Measurements from ENCODE around the gene PRKCH. TPM values are rescaled to one million over a fixed set of nuclear protein-coding genes. Genes with fewer than 3 reads are reported as not detected.

The PRKCH gene
- total RNA-seq, 6 experiments from 2014 or later: 5.0 to 12.1 (median 8.8) TPM

DNA sequence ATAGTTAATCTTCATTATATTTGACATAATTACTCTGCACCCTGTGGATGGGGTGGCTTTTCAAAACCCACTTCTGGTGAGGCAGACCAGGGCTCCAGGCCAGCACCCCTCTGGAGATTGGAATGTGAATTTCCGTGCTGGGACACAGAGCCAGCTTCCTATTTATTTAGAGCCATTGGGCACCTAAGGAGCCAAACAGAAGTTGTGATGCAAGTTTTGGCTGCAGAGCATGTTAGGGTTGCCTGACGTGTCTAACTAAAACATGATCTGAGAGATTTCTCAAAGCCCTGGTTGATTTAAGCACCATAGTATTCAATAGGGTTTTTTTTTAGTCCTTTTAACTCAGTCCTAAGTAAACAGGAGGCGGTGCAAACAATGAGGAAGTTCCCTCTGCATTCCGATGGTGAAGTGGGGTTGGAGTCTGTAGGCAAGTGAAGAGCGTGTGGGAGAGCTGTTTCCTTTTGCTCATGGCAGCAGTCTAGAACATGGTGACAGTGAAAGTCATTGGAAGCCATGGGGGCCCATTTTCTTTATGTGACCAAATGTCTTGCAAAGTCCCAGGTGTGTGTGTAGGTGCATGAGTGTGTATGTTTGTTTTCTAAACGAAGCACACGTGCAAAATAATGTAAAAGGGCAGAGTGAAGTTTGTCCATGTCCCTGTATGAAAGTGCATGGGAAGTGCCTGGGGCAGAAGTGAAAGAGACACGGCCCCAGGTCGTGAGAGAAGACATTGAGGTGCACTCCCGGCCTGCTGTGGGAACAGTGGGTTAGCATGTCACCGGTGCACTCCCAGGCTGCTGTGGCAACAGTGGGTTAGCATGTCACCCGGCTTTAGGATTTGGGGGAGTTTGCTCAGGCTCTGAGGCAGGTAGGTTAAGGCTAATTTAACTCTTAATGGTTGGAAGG, 117.7 kb downstream of the PRKCH start:
- TF ChIP-seq, protein P1, sequence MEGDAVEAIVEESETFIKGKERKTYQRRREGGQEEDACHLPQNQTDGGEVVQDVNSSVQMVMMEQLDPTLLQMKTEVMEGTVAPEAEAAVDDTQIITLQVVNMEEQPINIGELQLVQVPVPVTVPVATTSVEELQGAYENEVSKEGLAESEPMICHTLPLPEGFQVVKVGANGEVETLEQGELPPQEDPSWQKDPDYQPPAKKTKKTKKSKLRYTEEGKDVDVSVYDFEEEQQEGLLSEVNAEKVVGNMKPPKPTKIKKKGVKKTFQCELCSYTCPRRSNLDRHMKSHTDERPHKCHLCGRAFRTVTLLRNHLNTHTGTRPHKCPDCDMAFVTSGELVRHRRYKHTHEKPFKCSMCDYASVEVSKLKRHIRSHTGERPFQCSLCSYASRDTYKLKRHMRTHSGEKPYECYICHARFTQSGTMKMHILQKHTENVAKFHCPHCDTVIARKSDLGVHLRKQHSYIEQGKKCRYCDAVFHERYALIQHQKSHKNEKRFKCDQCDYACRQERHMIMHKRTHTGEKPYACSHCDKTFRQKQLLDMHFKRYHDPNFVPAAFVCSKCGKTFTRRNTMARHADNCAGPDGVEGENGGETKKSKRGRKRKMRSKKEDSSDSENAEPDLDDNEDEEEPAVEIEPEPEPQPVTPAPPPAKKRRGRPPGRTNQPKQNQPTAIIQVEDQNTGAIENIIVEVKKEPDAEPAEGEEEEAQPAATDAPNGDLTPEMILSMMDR (IDR thresholded peaks at IDR 0.05): no peak
- no peak for TF ChIP-seq POLR2A (IDR thresholded peaks at IDR 0.05)
- H3K9me3 ChIP-seq: no peaks in the 10 kb centered on the region
- H3K36me3 ChIP-seq: no peaks in the 10 kb centered on the region
- intact Hi-C loops (cut with DNase I): no loop called here
- peak overlapping the region; percentile 1 to 8 (median 2) for H3K4me3 ChIP-seq
- H3K4me1 ChIP-seq: peaks cover 0 to 17% (median 0%) of the 10 kb centered on the region in 4 donors
- ATAC-seq: peak; percentile 85 to 92 (median 88)
- H3K27me3 ChIP-seq: no peaks in the 10 kb centered on the region
- WGBS (ENCODE audit: insufficient coverage, low coverage, low lambda C conversion rate, missing lambda C conversion rate): 6% methylated on average over 10 of the region's 12 CpGs
- peak in 2 of 3 donors; percentile 41 to 67 for DNase-seq
- peak overlapping the region; percentile 33 to 48 (median 34) for H3K27ac ChIP-seq

- TF ChIP-seq, protein P1 (IDR thresholded peaks at IDR 0.05): no peak
- no peak for TF ChIP-seq POLR2A (IDR thresholded peaks at IDR 0.05)
- Histone ChIP-seq H3K27me3 (no peaks in the 10 kb centered on the region), H3K36me3 (no peaks in the 10 kb centered on the region), H3K9me3 (no peaks in the 10 kb centered on the region), H3K4me1 (peaks cover 0 to 17% (median 0%) of the 10 kb centered on the region in 4 donors), H3K27ac (peak overlapping the region in 2 of 3 donors; percentile 33 to 34), H3K4me3 (no peak overlapping the region)
- intact Hi-C loops (cut with DNase I): no loop called here
- DNase-seq (no peak), ATAC-seq (no peak)
- 62% methylated on average over 4 of the region's 4 CpGs for WGBS (ENCODE audit: insufficient coverage, low coverage, low lambda C conversion rate, missing lambda C conversion rate)
Measured at GRCh38 chr14:61439779-61440418, 118.5 kb downstream of the PRKCH start.

DNA sequence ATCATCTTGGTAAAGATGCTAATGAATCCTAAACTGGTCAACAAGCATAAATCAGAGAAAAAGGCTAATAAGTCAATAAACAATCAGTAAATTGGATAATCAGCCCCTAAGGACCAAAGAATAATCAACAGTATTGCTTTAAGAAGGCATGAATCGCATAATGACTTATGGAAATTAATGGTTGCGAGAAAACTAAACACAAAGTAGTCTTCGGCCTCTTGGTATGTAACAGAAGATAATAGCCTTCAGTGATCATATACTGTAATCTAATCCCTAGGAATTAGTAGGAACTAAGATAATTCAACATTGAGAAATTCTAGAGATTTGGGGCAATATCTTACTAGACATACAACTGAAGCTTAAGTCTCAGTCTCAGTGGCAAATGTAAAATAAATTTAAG, 122.1 kb downstream of the PRKCH start:
- Histone ChIP-seq H3K9me3 (no peaks in the 10 kb centered on the region), H3K27me3 (no peaks in the 10 kb centered on the region), H3K4me3 (no peak overlapping the region), H3K27ac (no peak overlapping the region), H3K4me1 (peaks cover 0 to 14% (median 0%) of the 10 kb centered on the region in 4 donors), H3K36me3 (no peaks in the 10 kb centered on the region)
- intact Hi-C loops (cut with DNase I): no loop called here
- DNase-seq: no peak
- 98% methylated on average over 3 of the region's 3 CpGs for WGBS (ENCODE audit: insufficient coverage, low coverage, low lambda C conversion rate, missing lambda C conversion rate)
- ATAC-seq: no peak
- TF ChIP-seq, protein P1 (IDR thresholded peaks at IDR 0.05): no peak
- TF ChIP-seq POLR2A (IDR thresholded peaks at IDR 0.05): no peak

DNA sequence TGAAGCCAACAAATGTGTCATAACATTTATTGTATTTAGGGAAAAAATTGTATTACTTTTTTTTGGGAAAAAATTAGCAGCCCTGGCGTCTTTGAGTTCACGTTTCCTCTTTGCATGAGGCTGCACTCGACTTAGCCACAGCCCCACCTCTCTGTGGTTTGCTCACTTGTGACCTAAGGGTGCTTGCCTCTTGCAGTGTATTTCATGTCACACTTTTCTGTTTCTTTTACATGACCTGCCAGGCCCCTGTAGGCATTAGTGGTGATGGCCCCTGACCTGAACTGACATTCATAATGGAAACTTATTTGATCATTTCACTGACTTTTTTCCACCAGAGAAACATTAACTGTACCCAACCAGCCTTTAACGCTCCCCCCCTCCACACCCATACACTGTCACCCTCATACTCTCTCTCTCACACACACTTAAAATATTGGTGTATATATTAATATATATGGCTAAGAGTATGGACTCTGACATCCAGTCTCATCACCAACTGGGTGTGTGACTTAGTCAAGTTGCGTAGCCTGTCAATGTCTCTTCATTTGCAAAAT, 122.9 kb downstream of the PRKCH start:
- Histone ChIP-seq H3K4me3 (no peak overlapping the region), H3K4me1 (peaks cover 0 to 5% (median 0%) of the 10 kb centered on the region in 4 donors), H3K27me3 (no peaks in the 10 kb centered on the region), H3K27ac (no peak overlapping the region), H3K9me3 (no peaks in the 10 kb centered on the region), H3K36me3 (no peaks in the 10 kb centered on the region)
- no peak for TF ChIP-seq POLR2A (IDR thresholded peaks at IDR 0.05)
- TF ChIP-seq, protein P1 (IDR thresholded peaks at IDR 0.05): no peak
- intact Hi-C loops (cut with DNase I): no loop called here
- peak; percentile 45 to 75 (median 57) for ATAC-seq
- peak in 1 of 3 donors; percentile 27 for DNase-seq
- WGBS (ENCODE audit: insufficient coverage, low coverage, low lambda C conversion rate, missing lambda C conversion rate): 58% methylated on average over 5 of the region's 5 CpGs
